HG03469 (cell line): ENCODE data around the gene ALPG.
"Not testable (repeated sequence)": the region's sequence is repeated elsewhere in the genome, so short reads cannot be mapped to it uniquely, and the experiment has no call there.

Experiments
- ATAC-seq: cut with Tn5 transposase; IDR thresholded peaks from one replicate; pipeline ENCODE4 v1.9.1; 2021; ENCODE audit warnings: mild to moderate bottlenecking, moderate library complexity, moderate number of reproducible peaks; ENCODE audit not compliant: unreplicated experiment

The ALPG gene

DNA sequence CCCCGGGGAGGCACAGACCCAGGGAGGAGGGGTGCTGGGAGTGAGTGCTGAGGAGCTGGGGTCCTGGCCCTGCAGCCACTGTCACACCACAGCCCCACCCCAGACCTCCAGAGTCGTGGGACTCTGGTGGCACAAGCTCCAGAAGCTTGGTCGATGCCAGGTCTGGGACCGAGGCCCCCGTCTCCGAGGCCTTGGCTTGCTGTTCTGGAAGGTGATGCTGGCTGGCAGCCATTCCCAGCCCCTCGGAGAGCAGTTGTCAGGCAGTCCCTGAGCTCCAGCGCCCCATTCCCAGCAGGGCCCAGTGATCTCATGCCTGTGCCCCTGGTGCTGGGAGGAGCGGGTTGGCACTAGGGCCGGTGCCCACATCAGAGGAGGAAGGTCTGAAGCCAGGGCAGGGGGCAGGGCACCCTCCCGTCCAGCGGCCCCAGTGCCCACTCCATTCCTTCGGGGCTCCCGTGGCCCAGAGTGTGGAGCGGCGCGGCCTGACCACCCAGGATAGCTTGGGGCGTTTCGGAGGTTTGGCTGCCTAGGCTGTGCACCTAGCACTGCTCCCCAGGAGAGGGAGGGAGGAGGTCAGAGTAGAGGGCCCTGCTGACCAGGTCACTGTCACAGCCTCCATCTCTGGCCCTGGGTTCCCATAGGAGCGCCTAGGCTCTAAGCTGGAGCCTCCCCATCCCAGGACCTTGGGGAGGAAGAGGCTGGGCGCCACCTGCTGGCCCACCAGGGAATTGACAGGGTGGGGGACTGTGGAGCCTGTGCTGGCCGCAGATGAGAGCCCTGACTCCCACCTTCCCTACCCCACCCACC lies 32.5 kb downstream of the ALPG start:
- ATAC-seq, result no peak

- ATAC-seq, result no peak
Observed at GRCh38 chr2:232439758-232440135, 33.1 kb downstream of the ALPG start.

GRCh38 chr2:232440220-232441018 lies 33.8 kb downstream of the ALPG start:
- ATAC-seq, result peak; percentile 52

DNA sequence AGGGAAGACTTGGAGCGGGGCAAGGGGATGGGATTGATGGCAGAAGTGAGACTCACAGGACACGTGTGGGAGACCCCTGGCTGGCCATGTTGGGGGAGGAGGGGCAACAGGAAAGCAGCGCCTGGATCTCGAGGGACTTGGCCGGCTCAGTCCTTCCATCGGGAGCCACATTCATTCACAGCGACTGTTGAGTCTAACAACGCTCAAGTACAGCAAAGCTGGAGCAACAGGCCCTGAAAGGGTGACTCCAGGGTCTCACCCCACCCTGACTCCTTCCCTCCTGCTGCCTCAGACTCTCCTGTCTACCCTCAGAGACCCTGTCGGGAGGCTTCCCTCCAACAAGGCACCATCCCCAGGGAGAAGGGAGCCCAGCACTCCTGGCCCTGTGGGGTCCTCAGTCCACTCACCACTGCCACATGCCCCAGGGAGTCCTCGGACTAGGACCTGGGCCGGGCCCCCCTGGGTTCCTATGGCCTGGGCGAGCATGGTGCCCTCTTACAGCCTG lies 34.6 kb downstream of the ALPG start:
- no peak for ATAC-seq

- not testable (repeated sequence) for ATAC-seq
Observed at GRCh38 chr2:232441922-232442321, 35.3 kb downstream of the ALPG start.

- ATAC-seq, result not testable (repeated sequence)
Observed at GRCh38 chr2:232442431-232442830, 35.8 kb downstream of the ALPG start.

GRCh38 chr2:232443047-232443446 lies 36.4 kb downstream of the ALPG start:
- not testable (repeated sequence) for ATAC-seq

- not testable (repeated sequence) for ATAC-seq
Observed at GRCh38 chr2:232443669-232444408, 37.2 kb downstream of the ALPG start.

DNA sequence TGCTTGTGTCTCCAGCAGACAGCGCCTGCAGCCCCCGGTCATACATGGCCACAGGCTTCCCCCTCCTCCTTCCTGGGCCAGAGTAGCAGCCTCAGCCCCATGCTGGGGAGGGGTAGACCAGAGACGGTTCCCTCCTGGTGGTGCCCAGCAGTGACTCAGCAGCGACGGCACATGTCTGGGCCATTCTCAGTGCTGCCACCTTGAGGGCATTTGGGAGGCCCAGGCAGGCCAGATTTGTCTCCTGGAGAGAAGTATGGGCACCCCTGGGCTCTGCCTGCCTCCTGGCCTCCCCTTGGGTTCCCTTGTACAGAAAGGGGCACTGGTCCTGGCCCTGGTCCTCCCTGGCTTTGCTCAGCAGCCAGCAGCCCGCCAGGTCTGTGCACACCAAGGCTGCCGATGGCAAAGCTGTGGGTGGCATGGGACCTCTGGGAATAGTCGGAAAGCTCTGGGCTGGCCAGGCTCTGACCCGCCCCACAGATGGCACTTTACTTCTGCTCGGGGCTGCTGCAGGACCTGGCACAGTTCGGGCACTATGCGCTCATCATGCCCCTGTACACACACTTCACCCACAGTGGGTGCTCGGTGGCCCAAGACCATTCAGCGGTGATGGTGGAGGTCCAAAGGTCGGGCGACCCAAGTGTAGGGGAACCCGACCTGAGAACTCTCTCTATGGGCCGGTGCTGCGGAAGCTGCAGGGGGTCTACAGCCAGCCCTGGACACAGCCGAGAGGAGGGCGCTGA lies 37.9 kb downstream of the ALPG start:
- ATAC-seq, result no peak

DNA sequence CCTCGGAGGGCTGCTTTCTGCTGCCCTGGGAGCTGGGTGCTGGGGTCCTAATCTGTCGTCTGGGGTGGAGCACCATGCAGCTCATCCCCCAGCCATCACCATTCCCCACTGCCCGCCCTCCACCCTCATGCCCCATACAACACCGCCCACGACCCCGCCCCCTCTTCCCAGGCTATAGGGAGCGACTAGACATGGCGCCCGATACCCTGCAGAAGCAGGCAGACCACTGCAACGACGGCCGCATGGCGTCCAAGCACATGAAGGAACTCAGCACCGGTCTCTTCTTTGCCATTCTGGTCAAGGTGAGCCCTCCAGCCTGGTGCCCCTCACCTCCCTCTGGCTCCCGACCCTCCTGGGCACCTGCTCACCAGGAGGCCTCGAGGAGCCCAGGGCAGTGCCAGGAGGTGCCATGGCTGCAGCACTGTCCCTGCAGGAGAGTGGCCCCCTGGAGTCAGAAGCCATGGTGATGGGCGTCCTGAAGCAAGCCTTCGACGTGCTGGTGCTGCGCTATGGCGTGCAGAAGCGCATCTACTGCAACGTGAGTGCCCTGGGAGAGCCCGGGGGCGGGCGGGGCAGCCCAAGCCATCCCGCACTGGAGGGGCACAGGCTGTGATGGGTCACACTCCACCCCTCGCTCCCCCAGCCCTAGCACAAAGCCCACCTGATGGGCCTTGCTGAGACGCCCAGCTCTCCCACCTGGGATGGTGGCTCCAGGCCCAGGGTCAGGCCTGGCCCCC lies 38.7 kb downstream of the ALPG start:
- ATAC-seq, result not testable (repeated sequence)

- not testable (repeated sequence) for ATAC-seq
Observed at GRCh38 chr2:232446266-232446777, 39.7 kb downstream of the ALPG start.

DNA sequence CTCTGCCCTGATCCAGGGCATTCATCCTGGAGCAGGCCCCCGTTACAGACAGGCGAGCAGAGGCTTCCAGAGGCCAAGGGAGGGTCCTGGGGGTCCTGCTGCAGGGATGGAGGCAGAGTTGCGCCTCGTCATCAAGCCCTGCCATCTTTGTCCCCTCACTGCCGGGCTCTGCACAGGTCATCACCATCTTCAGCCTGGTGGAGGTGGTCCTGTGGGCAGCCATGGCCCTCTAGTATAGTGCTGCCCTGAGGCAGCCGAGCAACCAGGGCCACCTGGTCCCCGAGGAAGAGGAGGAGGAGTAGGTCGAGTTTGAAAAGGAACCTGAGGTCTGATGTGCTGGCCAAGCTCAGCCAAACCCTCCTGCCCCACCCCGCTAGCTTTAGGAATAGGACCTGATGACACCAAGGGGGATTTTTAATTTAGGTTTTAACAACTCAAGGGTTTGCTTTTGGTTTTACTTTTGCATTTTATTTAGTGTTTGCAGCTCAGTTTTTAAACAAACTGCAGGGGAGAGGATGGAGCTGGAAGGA lies 40.5 kb downstream of the ALPG start:
- ATAC-seq, result no peak

DNA sequence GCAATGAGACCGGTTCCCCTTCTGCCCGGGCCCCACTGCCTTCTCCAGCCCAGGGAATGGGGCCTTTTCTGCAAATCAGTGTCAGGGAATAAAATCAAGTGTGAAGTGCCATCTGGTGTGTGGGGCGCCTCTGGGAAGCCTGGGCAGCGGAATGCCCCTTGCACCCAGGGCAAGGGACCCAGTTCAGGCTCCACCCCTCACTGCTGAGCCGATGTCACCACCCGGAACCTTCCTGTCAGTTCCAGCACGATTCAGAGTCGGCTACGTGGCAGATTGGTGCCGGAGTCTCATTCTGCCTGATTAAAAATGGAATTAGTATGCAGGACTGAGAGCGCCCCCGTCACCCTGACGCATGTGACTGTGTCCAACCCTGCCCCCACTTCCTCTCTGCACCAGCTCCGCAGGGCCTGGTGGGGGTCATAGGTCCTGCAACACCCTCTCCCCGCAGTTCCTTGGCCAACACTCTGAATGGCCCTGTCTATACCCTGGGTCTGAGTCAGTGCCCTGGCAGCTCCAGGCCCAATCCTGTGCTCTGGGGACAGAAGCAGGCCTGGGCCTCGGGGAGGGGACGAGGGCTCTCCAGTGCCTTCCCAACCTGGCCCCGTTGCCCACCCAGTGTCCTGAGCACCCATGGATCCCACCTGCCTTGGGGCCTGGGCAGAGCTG lies 41.1 kb downstream of the ALPG start:
- no peak for ATAC-seq

- no peak for ATAC-seq
Observed at GRCh38 chr2:232448304-232448690, 41.7 kb downstream of the ALPG start.

GRCh38 chr2:232449964-232450363 lies 43.3 kb downstream of the ALPG start:
- no peak for ATAC-seq

GRCh38 chr2:232451645-232452044 lies 45.0 kb downstream of the ALPG start:
- not testable (repeated sequence) for ATAC-seq

- no peak for ATAC-seq
Observed at GRCh38 chr2:232454630-232455029, 48.0 kb downstream of the ALPG start.

- no peak for ATAC-seq
Observed at GRCh38 chr2:232455426-232456255, 49.0 kb downstream of the ALPG start, which contains the start of gene ALPI. Gene ALPI (plus strand): TSS chr2:232456153. CDS start chr2:232456200, 47 bp downstream.
